Mesodermal cell (in vitro differentiated cells): ENCODE measurements around the gene NUP160.
A peak's percentile ranks its signal among the peaks of the same experiment; 100 is the strongest.
"Not testable (repeated sequence)": the region's sequence is repeated elsewhere in the genome, so short reads cannot be mapped to it uniquely, and the experiment has no call there.

Experiments
- H3K27ac ChIP-seq: 2 replicates; pipeline ENCODE4 v1.7.0; 2013; ENCODE audit warnings: mild to moderate bottlenecking, low read depth, low read length, moderate library complexity; ENCODE audit not compliant: severe bottlenecking
- H3K36me3 ChIP-seq: 2 replicates; pipeline ENCODE4 v1.7.1; 2013; ENCODE audit warnings: mild to moderate bottlenecking, low read length, moderate library complexity; ENCODE audit not compliant: control insufficient read depth, insufficient read depth
- H3K4me1 ChIP-seq: one replicate; pipeline ENCODE4 v1.7.1; 2013; ENCODE audit warnings: mild to moderate bottlenecking, low read length; ENCODE audit not compliant: insufficient read depth, control insufficient read depth, poor library complexity, severe bottlenecking
- H3K4me3 ChIP-seq: 2 replicates; pipeline ENCODE4 v1.7.0; 2013; ENCODE audit warnings: low read length, control low read depth, mild to moderate bottlenecking; ENCODE audit not compliant: insufficient read depth, poor library complexity, severe bottlenecking; ENCODE audit errors: extremely low read depth
- H3K9me3 ChIP-seq: 2 replicates; pipeline ENCODE4 v1.7.1; 2013; ENCODE audit warnings: mild to moderate bottlenecking, low read length, moderate library complexity; ENCODE audit not compliant: control insufficient read depth
- WGBS, 2 experiments: methylation state at CpG; one replicate each; pipeline ENCODE4 v1.1.5; 2013; ENCODE audit warnings: missing lambda C conversion rate in 2 of 2; ENCODE audit not compliant: insufficient coverage in 2 of 2; 5-methylcytosine and 5-hydroxymethylcytosine counted together

NUP160 gene

DNA sequence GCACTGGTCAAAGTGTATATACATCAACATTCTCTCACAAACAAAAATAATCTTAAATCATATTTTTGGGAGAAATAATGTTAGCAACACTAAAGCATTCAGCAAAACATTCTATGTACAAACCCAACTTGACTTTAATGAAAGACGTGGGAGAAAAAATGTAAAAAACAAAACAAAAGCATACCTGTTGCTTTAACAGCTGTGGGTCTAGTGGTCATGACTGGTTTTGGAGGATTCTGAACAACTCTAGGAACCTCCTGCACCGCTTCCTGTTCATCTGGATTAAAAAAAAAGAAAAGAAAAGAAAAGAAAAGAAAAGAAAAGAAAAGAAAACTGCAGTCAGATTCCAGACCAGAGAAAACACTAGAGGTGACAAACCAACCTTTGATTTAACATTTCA lies 83.1 kb downstream of the NUP160 start:
- WGBS, 2 experiments = no CpG with 5 or more reads among the region's 2 CpGs
- Histone ChIP-seq H3K27ac (no peak overlapping the region), H3K4me3 (peak overlapping the region; percentile 73), H3K9me3 (no peaks in the 10 kb centered on the region), H3K36me3 (peaks cover 49% of the 10 kb centered on the region), H3K4me1 (peaks cover 11% of the 10 kb centered on the region)

DNA sequence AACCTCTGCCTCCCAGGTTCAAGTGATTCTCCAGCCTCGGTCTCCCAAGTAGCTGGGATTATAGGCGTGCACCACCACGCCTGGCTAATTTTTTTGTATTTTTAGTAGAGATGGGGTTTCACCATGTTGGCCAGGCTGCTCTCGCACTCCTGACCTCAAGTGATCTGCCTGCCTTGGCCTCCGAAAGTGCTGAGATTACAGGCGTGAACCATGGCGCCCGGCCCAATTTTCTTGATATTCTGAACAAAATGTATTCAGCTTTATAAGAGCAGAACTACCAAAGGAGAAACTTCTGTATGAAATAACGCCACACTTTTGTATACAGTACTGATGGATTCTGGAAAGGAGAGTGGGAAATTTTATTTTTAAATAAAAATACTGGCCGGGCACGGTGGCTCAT lies 88.9 kb downstream of the NUP160 start:
- not testable (repeated sequence) for H3K27ac ChIP-seq, H3K4me1 ChIP-seq, H3K4me3 ChIP-seq, H3K9me3 ChIP-seq
- WGBS, 2 experiments = 88 to 100% methylated on average over 7 to 9 of the region's 11 CpGs
- H3K36me3 ChIP-seq = peaks cover 93% of the 10 kb centered on the region

DNA sequence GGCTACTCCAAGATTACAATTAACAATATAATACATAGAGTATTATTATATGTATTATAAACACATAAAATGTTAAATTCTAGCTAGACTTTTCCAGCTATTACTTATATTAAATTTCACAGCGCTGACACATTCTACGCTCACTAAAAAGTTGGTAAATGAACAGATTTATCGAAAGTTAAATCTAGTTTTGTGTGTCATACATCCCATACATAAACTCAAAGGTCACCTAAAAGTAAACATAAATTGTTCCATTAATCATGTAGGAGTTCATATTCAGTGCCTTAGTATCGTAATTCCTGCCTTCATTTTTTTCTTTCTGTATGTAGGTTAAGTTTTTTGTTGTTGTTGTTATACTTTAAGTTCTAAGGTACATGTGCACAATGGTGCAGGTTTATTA lies 91.9 kb downstream of the NUP160 start:
- no peaks in the 10 kb centered on the region for H3K4me1 ChIP-seq
- WGBS, 2 experiments = 100% methylated on average over 1 of the region's 4 CpGs; no CpG with 5 or more reads in 1 of the 2 experiments
- H3K27ac ChIP-seq = no peak overlapping the region
- H3K36me3 ChIP-seq = peaks cover 94% of the 10 kb centered on the region
- H3K4me3 ChIP-seq = no peak overlapping the region
- no peaks in the 10 kb centered on the region for H3K9me3 ChIP-seq

DNA sequence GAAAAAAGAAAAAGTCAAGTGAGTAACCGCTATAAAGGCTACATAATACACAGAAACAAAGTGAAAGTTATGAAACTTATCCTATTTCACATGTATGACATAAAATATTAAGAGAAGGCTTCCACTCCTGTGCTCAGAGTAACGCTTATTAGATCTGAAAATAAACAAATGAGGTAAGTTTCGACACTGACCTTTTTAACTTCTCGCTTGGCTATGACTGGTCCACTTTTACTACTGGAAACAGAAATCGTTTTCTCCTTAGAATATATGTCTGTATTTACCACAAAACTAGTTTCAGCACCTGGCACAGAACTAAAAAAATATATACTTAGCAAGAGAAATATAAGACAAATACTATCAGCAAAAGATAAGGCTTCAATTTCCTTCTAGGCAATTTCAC lies 97.4 kb downstream of the NUP160 start:
- Histone ChIP-seq H3K9me3 (no peaks in the 10 kb centered on the region), H3K36me3 (peaks cover 99% of the 10 kb centered on the region), H3K4me1 (no peaks in the 10 kb centered on the region), H3K4me3 (no peak overlapping the region), H3K27ac (no peak overlapping the region)
- WGBS, 2 experiments = 100% methylated on average over 1 to 2 of the region's 5 CpGs

DNA sequence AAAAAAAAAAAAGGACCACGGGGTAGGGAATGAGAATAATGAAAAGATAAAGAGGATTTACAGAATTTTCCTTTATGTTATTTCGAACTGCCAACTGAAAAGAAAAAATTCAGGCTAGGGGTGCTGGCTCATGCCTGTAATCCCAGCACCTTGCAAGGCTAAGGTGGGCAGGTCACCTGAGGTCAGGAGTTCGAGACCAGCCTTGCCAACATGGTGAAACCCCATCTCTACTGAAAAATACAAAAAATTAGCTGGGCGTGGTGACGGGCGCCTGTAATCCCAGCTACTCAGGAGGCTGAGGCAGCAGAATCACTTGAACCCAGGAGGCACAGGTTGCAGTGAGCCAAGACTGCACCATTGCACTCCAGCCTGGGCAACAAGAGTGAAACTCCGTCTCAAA lies 105.7 kb downstream of the NUP160 start:
- peaks cover 100% of the 10 kb centered on the region for H3K36me3 ChIP-seq
- not testable (repeated sequence) for H3K4me1 ChIP-seq, H3K9me3 ChIP-seq, H3K27ac ChIP-seq, H3K4me3 ChIP-seq
- WGBS, 2 experiments = 95 to 97% methylated on average over 5 to 6 of the region's 7 CpGs

DNA sequence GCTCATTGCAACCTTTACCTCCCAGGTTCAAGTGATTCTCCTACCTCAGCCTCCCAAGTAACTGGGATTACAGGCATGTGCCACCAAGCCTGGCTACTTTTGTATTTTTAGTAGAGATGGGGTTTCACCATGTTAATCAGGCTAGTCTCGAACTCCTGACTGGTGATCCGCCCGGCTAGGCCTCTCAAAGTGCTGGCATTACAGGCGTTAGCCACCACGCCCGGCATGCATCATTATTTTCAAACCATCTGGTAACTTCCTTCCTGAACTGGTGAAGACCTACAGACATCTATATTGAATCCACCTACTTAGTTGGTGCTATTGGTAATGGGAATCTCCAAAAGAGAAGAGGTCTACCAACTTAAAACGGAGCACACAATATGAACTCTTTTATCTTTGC lies 110.3 kb downstream of the NUP160 start:
- not testable (repeated sequence) for H3K4me1 ChIP-seq, H3K4me3 ChIP-seq, H3K27ac ChIP-seq, H3K9me3 ChIP-seq
- H3K36me3 ChIP-seq = peaks cover 95% of the 10 kb centered on the region
- WGBS, 2 experiments = 75 to 88% methylated on average over 6 to 7 of the region's 7 CpGs

DNA sequence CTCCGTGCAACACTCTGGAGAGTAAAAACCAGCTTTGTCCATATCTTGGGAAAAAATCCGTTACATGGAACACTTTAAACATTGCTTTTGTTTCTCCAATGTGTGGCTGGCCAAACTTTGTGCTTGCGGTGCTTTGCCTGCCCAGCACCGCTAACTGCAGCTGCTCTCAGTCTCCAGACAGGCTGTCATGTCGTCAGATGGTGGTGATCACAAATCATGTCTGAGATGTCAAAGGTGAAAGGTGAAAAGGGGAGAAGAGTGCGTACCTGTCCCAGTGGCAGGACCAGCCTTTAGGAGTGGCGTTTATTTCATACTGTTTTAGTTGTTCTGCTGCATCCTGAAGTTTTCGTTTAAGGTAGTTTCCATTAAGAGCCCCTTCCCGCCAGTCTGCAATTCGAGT lies 115.9 kb downstream of the NUP160 start:
- H3K4me1 ChIP-seq = no peaks in the 10 kb centered on the region
- no peak overlapping the region for H3K4me3 ChIP-seq
- WGBS, 2 experiments = 97% methylated on average over 7 to 8 of the region's 10 CpGs
- H3K27ac ChIP-seq = no peak overlapping the region
- H3K36me3 ChIP-seq = peaks cover 92% of the 10 kb centered on the region
- no peaks in the 10 kb centered on the region for H3K9me3 ChIP-seq

DNA sequence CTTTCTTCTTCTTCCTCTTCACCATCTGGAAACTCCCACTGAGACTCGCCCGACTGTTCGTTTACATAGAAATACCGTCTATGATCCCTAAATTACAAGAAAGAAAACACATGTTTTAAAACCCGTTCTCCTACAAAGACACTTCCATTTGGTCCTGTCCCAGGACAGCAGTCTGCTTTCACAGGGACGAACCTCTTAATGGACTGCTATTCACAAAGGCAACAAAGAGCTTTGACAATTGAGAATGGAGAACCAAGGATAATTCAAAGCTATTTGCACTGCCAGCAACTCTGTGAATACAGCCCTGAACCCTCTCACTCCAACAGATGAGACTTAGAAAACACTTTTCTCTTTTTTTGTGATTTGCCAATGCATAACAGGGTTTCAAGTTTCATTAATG lies 116.7 kb downstream of the NUP160 start:
- WGBS, 2 experiments = 91 to 92% methylated on average over 6 of the region's 6 CpGs
- Histone ChIP-seq H3K36me3 (peaks cover 91% of the 10 kb centered on the region), H3K4me3 (no peak overlapping the region), H3K27ac (no peak overlapping the region), H3K4me1 (no peaks in the 10 kb centered on the region), H3K9me3 (no peaks in the 10 kb centered on the region)
